ENCODE measurements around the gene PSME2. TPM values are rescaled to one million over a fixed set of nuclear protein-coding genes. Genes with fewer than 3 reads are reported as not detected.
A peak's percentile ranks its signal among the peaks of the same experiment; 100 is the strongest.

The PSME2 gene
- total and polyA plus RNA-seq, 2 of the 13 experiments (the other 11 are each of a cell fraction or from before 2014, with no cell fraction given): 332 to 716 TPM

DNA sequence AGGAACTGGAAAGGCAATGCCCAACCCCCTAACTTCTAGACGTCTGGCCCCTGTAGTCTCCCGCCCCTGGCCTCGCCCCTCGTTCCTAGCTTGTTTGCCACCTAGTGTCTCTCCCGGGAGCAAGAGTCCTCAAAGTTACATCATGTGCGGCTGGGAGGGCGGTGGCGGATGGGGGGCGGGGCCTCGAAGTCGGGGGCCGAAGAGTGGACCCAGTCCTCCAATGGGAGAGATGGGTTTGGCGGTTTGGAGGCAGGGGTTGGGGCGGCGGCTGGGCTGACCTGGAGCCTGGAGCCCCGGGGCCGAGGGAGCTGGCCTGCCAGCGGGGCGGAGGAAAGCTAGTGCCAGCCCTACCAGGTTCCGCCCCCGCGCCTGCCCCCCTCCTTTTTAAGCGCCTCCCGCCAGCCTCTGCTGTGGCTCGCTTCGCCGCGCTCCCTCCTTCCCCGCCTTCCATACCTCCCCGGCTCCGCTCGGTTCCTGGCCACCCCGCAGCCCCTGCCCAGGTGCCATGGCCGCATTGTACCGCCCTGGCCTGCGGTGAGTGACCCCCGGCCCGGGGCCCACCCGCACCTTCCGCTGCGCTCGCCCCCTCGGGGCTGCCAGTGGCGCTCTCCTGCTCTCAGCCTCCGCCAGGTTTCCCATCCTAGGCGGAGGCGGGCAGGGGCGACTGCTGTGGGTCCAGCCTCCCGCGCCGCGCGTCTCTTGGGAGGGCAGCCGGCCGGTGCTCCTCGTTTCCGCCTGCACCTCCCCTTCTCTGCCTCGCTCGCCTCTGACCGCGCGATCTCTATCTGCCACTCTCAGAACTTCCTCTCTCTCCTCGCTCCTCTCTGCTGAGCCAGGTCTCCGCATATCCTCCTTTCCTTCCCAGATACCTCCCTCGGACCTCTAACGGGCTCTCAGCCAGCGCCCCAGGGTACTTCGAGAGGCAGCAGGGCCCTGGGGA lies 52.2 kb downstream of the PSME2 start, which contains the start of gene PCK2 (continued):
- TF ChIP-seq MED8 (CRISPR knock-in tag; IDR thresholded peaks at IDR 0.05; ENCODE audit: insufficient replicate concordance) (peak; percentile 91), ZNF446 (CRISPR knock-in tag; IDR thresholded peaks at IDR 0.05) (no peak), FLYWCH1 (CRISPR knock-in tag; IDR thresholded peaks at IDR 0.05) (no peak), AGO2 (optimal IDR thresholded peaks at IDR 0.05; ENCODE audit: low read depth, low read length) (peak; percentile 100), POGZ (CRISPR knock-in tag; IDR thresholded peaks at IDR 0.05) (peak; percentile 81), DMAP1 (CRISPR knock-in tag; IDR thresholded peaks at IDR 0.05) (peak; percentile 96), SMAD1 (CRISPR knock-in tag; IDR thresholded peaks at IDR 0.05; ENCODE audit: borderline replicate concordance, low read depth) (peak; percentile 96), TAF1 (CRISPR knock-in tag; IDR thresholded peaks at IDR 0.05) (peak; percentile 100), FOXP1 (IDR thresholded peaks at IDR 0.05) (no peak), FOXP1 (CRISPR knock-in tag; IDR thresholded peaks at IDR 0.05) (peak; percentile 56), ZNF484 (CRISPR knock-in tag; IDR thresholded peaks at IDR 0.05; ENCODE audit: borderline replicate concordance, low read depth) (0 out of 2 replicates have a peak, but pooled peaks have one; percentile 47), CBX2 (IDR thresholded peaks at IDR 0.05; ENCODE audit: low read depth, low read length) (no peak), CBX2 (CRISPR knock-in tag; IDR thresholded peaks at IDR 0.05; ENCODE audit: low read depth) (peak; percentile 98), TP53 (CRISPR knock-in tag; conservative IDR thresholded peaks at IDR 0.05) (peak; percentile 91; the same call in 1 of the 2 replicates), HMG20A (CRISPR knock-in tag; IDR thresholded peaks at IDR 0.05; ENCODE audit: borderline replicate concordance) (peak; percentile 47; the same call in 1 of the 2 replicates), MAFG (CRISPR knock-in tag; IDR thresholded peaks at IDR 0.05) (no peak), ZNF761 (CRISPR knock-in tag; conservative IDR thresholded peaks at IDR 0.05) (peak; percentile 85), ZNF224 (CRISPR knock-in tag; IDR thresholded peaks at IDR 0.05) (no peak), MED1 (CRISPR knock-in tag; IDR thresholded peaks at IDR 0.05) (peak; percentile 90)
- TF ChIP-seq, protein P1, sequence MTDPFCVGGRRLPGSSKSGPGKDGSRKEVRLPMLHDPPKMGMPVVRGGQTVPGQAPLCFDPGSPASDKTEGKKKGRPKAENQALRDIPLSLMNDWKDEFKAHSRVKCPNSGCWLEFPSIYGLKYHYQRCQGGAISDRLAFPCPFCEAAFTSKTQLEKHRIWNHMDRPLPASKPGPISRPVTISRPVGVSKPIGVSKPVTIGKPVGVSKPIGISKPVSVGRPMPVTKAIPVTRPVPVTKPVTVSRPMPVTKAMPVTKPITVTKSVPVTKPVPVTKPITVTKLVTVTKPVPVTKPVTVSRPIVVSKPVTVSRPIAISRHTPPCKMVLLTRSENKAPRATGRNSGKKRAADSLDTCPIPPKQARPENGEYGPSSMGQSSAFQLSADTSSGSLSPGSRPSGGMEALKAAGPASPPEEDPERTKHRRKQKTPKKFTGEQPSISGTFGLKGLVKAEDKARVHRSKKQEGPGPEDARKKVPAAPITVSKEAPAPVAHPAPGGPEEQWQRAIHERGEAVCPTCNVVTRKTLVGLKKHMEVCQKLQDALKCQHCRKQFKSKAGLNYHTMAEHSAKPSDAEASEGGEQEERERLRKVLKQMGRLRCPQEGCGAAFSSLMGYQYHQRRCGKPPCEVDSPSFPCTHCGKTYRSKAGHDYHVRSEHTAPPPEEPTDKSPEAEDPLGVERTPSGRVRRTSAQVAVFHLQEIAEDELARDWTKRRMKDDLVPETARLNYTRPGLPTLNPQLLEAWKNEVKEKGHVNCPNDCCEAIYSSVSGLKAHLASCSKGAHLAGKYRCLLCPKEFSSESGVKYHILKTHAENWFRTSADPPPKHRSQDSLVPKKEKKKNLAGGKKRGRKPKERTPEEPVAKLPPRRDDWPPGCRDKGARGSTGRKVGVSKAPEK (CRISPR knock-in tag; IDR thresholded peaks at IDR 0.05; ENCODE audit: borderline replicate concordance): peak; percentile 100
- TF ChIP-seq, protein P2, sequence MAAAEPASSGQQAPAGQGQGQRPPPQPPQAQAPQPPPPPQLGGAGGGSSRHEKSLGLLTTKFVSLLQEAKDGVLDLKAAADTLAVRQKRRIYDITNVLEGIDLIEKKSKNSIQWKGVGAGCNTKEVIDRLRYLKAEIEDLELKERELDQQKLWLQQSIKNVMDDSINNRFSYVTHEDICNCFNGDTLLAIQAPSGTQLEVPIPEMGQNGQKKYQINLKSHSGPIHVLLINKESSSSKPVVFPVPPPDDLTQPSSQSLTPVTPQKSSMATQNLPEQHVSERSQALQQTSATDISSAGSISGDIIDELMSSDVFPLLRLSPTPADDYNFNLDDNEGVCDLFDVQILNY (CRISPR knock-in tag; conservative IDR thresholded peaks at IDR 0.05): peak; percentile 87
- TF ChIP-seq, protein P3, sequence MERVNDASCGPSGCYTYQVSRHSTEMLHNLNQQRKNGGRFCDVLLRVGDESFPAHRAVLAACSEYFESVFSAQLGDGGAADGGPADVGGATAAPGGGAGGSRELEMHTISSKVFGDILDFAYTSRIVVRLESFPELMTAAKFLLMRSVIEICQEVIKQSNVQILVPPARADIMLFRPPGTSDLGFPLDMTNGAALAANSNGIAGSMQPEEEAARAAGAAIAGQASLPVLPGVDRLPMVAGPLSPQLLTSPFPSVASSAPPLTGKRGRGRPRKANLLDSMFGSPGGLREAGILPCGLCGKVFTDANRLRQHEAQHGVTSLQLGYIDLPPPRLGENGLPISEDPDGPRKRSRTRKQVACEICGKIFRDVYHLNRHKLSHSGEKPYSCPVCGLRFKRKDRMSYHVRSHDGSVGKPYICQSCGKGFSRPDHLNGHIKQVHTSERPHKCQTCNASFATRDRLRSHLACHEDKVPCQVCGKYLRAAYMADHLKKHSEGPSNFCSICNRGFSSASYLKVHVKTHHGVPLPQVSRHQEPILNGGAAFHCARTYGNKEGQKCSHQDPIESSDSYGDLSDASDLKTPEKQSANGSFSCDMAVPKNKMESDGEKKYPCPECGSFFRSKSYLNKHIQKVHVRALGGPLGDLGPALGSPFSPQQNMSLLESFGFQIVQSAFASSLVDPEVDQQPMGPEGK (CRISPR knock-in tag; IDR thresholded peaks at IDR 0.05): peak; percentile 97
- TF ChIP-seq, protein P4, sequence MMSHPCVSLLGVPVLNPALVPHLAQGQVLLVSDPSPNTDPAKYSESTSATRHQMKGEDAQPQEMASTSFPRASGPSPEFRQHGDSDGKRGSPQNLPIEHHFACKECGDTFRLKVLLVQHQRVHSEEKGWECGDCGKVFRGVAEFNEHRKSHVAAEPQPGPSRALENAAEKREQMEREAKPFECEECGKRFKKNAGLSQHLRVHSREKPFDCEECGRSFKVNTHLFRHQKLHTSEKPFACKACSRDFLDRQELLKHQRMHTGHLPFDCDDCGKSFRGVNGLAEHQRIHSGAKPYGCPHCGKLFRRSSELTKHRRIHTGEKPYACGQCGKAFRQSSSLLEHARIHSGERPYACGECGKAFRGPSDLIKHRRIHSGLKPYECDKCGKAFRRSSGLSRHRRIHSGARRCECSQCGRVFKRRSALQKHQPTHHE (CRISPR knock-in tag; IDR thresholded peaks at IDR 0.05; ENCODE audit: borderline replicate concordance): peak; percentile 98
